ENCODE data around the gene FTL. TPM values are rescaled to one million over a fixed set of nuclear protein-coding genes. Genes with fewer than 3 reads are reported as not detected.

FTL gene
- total RNA-seq, 1 donor from 2014 or later: 4,020 TPM

- Histone ChIP-seq H3K36me3 (ENCODE audit: insufficient read depth, low read length) (peaks cover 11% of the 10 kb centered on the region), H4K20me1 (ENCODE audit: insufficient read depth, low read length) (peaks cover 52% of the 10 kb centered on the region), H3K9ac (ENCODE audit: low read length) (peak overlapping the region; percentile 93), H2AFZ (ENCODE audit: low read depth, low read length) (no peak overlapping the region), H3K4me3 (ENCODE audit: insufficient read depth, low read depth, low read length) (peak overlapping the region; percentile 82), H3K27me3 (ENCODE audit: insufficient read depth, low read length) (no peaks in the 10 kb centered on the region), H3K4me2 (ENCODE audit: low read length) (peak overlapping the region; percentile 90), H3K9me3 (ENCODE audit: insufficient read depth, low read depth, low read length) (no peaks in the 10 kb centered on the region), H3K4me1 (ENCODE audit: insufficient read depth, low read length) (peaks cover 39% of the 10 kb centered on the region), H3K79me2 (ENCODE audit: insufficient read depth, low read length) (peaks cover 20% of the 10 kb centered on the region), H3K27ac (ENCODE audit: low read depth, low read length) (peak overlapping the region; percentile 75)
- peaks cover 32% of the 10 kb centered on the region for H3K4me1 Mint-ChIP-seq (ENCODE audit: low read depth, unreplicated experiment)
- H3K9me3 Mint-ChIP-seq (ENCODE audit: unreplicated experiment): no peaks in the 10 kb centered on the region
- DNase-seq (ENCODE audit: low read depth) (no peak), FAIRE-seq (no peak)
- TF ChIP-seq EZH2 (IDR thresholded peaks at IDR 0.05; ENCODE audit: insufficient read depth, low read length): no peak
- TF ChIP-seq, protein P1, sequence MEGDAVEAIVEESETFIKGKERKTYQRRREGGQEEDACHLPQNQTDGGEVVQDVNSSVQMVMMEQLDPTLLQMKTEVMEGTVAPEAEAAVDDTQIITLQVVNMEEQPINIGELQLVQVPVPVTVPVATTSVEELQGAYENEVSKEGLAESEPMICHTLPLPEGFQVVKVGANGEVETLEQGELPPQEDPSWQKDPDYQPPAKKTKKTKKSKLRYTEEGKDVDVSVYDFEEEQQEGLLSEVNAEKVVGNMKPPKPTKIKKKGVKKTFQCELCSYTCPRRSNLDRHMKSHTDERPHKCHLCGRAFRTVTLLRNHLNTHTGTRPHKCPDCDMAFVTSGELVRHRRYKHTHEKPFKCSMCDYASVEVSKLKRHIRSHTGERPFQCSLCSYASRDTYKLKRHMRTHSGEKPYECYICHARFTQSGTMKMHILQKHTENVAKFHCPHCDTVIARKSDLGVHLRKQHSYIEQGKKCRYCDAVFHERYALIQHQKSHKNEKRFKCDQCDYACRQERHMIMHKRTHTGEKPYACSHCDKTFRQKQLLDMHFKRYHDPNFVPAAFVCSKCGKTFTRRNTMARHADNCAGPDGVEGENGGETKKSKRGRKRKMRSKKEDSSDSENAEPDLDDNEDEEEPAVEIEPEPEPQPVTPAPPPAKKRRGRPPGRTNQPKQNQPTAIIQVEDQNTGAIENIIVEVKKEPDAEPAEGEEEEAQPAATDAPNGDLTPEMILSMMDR (IDR thresholded peaks at IDR 0.05; ENCODE audit: insufficient read depth, low read depth, low read length): no peak
- peak overlapping the region; percentile 99 for H3K4me3 Mint-ChIP-seq (ENCODE audit: unreplicated experiment)
- H3K27me3 Mint-ChIP-seq (ENCODE audit: low read depth, unreplicated experiment): no peaks in the 10 kb centered on the region
- H3K27ac Mint-ChIP-seq (ENCODE audit: unreplicated experiment): peak overlapping the region; percentile 99
- H3K36me3 Mint-ChIP-seq (ENCODE audit: low read depth, unreplicated experiment): peaks cover 30% of the 10 kb centered on the region
Observed at GRCh38 chr19:48966541-48967345, 1.6 kb downstream of the FTL start.

DNA sequence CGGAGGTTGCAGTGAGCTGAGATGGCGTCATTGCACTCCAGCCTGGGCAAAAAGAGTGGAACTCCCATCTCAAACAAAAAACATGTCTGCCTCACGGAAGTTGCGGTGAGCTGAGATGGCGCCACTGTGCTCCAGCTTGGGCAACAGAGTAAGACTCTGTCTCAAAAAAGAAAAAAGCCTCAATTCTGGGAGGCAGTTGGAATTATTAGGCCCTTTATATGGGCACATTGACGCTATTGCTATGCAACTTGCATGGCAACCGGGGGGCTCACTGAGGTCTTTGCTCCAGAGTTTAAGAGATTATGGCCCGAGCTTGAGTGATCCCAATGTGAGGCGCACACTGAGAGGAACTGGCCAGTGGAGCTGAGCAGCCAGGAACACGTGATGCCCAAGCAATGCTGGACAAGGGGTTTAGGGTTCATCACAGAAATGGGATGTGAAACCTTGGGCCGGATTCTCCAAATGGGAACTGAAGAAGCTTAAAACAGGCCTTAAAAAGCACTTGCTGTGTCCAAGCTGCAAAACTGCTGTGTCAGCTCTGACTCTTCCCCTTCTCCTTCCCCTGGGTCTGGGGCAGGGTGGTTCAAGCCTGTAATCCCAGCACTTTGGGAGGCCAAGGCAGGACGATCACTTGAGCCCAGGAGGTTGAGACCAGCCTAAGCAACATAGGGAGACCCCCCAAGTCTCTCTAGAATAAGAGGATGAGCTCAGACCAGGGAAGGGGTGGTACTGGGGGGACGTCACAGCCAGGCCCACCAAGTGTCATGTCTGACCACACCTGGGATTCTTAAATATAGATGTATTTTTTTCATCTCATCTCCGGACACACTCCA, 2.5 kb downstream of the FTL start:
- no peak overlapping the region for H2AFZ ChIP-seq (ENCODE audit: low read depth, low read length)
- peak overlapping the region; percentile 99 for H3K4me3 Mint-ChIP-seq (ENCODE audit: unreplicated experiment)
- no peaks in the 10 kb centered on the region for H3K9me3 Mint-ChIP-seq (ENCODE audit: unreplicated experiment)
- TF ChIP-seq EZH2 (IDR thresholded peaks at IDR 0.05; ENCODE audit: insufficient read depth, low read length): no peak
- peak overlapping the region; percentile 93 for H3K9ac ChIP-seq (ENCODE audit: low read length)
- peaks cover 11% of the 10 kb centered on the region for H3K36me3 ChIP-seq (ENCODE audit: insufficient read depth, low read length)
- no peaks in the 10 kb centered on the region for H3K27me3 ChIP-seq (ENCODE audit: insufficient read depth, low read length)
- no peak overlapping the region for H3K27ac ChIP-seq (ENCODE audit: low read depth, low read length)
- H3K4me3 ChIP-seq (ENCODE audit: insufficient read depth, low read depth, low read length): no peak overlapping the region
- peaks cover 20% of the 10 kb centered on the region for H3K79me2 ChIP-seq (ENCODE audit: insufficient read depth, low read length)
- H4K20me1 ChIP-seq (ENCODE audit: insufficient read depth, low read length): peaks cover 52% of the 10 kb centered on the region
- H3K4me1 Mint-ChIP-seq (ENCODE audit: low read depth, unreplicated experiment): peaks cover 29% of the 10 kb centered on the region
- FAIRE-seq: no peak
- no peaks in the 10 kb centered on the region for H3K9me3 ChIP-seq (ENCODE audit: insufficient read depth, low read depth, low read length)
- DNase-seq (ENCODE audit: low read depth): peak; percentile 42
- H3K36me3 Mint-ChIP-seq (ENCODE audit: low read depth, unreplicated experiment): peaks cover 29% of the 10 kb centered on the region
- H3K4me2 ChIP-seq (ENCODE audit: low read length): peak overlapping the region; percentile 90
- peak overlapping the region; percentile 85 for H3K27ac Mint-ChIP-seq (ENCODE audit: unreplicated experiment)
- peaks cover 31% of the 10 kb centered on the region for H3K4me1 ChIP-seq (ENCODE audit: insufficient read depth, low read length)
- H3K27me3 Mint-ChIP-seq (ENCODE audit: low read depth, unreplicated experiment): no peaks in the 10 kb centered on the region

- Mint-ChIP-seq H3K27ac (ENCODE audit: unreplicated experiment) (peak overlapping the region; percentile 85), H3K36me3 (ENCODE audit: low read depth, unreplicated experiment) (peaks cover 32% of the 10 kb centered on the region)
- H3K4me3 ChIP-seq (ENCODE audit: insufficient read depth, low read depth, low read length): no peak overlapping the region
Observed at GRCh38 chr19:48968179-48968661, 3.1 kb downstream of the FTL start.

More at GRCh38 chr19:48968179-48968661, 3.1 kb downstream of the FTL start:
- TF ChIP-seq, protein P1 (IDR thresholded peaks at IDR 0.05; ENCODE audit: insufficient read depth, low read depth, low read length): no peak
- TF ChIP-seq EZH2 (IDR thresholded peaks at IDR 0.05; ENCODE audit: insufficient read depth, low read length): no peak
- H3K4me1 Mint-ChIP-seq (ENCODE audit: low read depth, unreplicated experiment): peaks cover 27% of the 10 kb centered on the region
- peaks cover 52% of the 10 kb centered on the region for H4K20me1 ChIP-seq (ENCODE audit: insufficient read depth, low read length)
- H3K79me2 ChIP-seq (ENCODE audit: insufficient read depth, low read length): peaks cover 20% of the 10 kb centered on the region
- H3K36me3 ChIP-seq (ENCODE audit: insufficient read depth, low read length): peaks cover 11% of the 10 kb centered on the region
- H2AFZ ChIP-seq (ENCODE audit: low read depth, low read length): no peak overlapping the region
- H3K9me3 Mint-ChIP-seq (ENCODE audit: unreplicated experiment): no peaks in the 10 kb centered on the region
- no peak for DNase-seq (ENCODE audit: low read depth)
- no peak overlapping the region for H3K9ac ChIP-seq (ENCODE audit: low read length)
- H3K27me3 ChIP-seq (ENCODE audit: insufficient read depth, low read length): no peaks in the 10 kb centered on the region
- H3K9me3 ChIP-seq (ENCODE audit: insufficient read depth, low read depth, low read length): no peaks in the 10 kb centered on the region
- H3K27me3 Mint-ChIP-seq (ENCODE audit: low read depth, unreplicated experiment): no peaks in the 10 kb centered on the region
- no peak overlapping the region for H3K27ac ChIP-seq (ENCODE audit: low read depth, low read length)
- no peak for FAIRE-seq
- no peak overlapping the region for H3K4me2 ChIP-seq (ENCODE audit: low read length)
- peak overlapping the region; percentile 99 for H3K4me3 Mint-ChIP-seq (ENCODE audit: unreplicated experiment)
- H3K4me1 ChIP-seq (ENCODE audit: insufficient read depth, low read length): peaks cover 29% of the 10 kb centered on the region
